Neural cell (in vitro differentiated cells): Measurements from ENCODE around the gene FOXI1. TPM values are rescaled to one million over a fixed set of nuclear protein-coding genes. Genes with fewer than 3 reads are reported as not detected.

ENCODE experiments used
- H2AFZ ChIP-seq: fragments of 200-600, 300-800 bp; sonication (generic), shearing (Covaris generic); 2 replicates; pipeline ENCODE4 v1.6.0; 2014; ENCODE audit warnings: low read depth, mild to moderate bottlenecking, antibody characterized with exemption, low read length, moderate library complexity
- H3F3A ChIP-seq: fragments of 200-600 bp; shearing (Covaris generic); 2 replicates; pipeline ENCODE4 v1.6.1; 2016; ENCODE audit warnings: mild to moderate bottlenecking, moderate library complexity, mixed read lengths, antibody characterized with exemption, low read length; ENCODE audit not compliant: insufficient read depth, poor library complexity, severe bottlenecking
- H3K27ac ChIP-seq: fragments of 200-600, 300-800 bp; sonication (generic), shearing (Covaris generic); 2 replicates; pipeline ENCODE4 v1.5.1; 2014; ENCODE audit warnings: mild to moderate bottlenecking, low read length, moderate library complexity
- H3K27me3 ChIP-seq: fragments of 300-800, 200-600 bp; sonication (generic), shearing (Covaris generic); 2 replicates; pipeline ENCODE4 v1.6.0; 2014; ENCODE audit warnings: mild to moderate bottlenecking, low read depth, low read length, moderate library complexity; ENCODE audit not compliant: insufficient read depth
- H3K36me3 ChIP-seq: fragments of 300-800, 200-600 bp; sonication (generic), shearing (Covaris generic); 2 replicates; pipeline ENCODE4 v1.5.1; 2014; ENCODE audit warnings: mild to moderate bottlenecking, antibody characterized with exemption, low read length, moderate library complexity; ENCODE audit not compliant: insufficient read depth
- H3K4me2 ChIP-seq: fragments of 300-800, 200-600 bp; sonication (generic), shearing (Covaris generic); 2 replicates; pipeline ENCODE4 v1.6.0; 2014; ENCODE audit warnings: mild to moderate bottlenecking, low read length
- H3K4me3 ChIP-seq: fragments of 300-800, 200-600 bp; sonication (generic), shearing (Covaris generic); 2 replicates; pipeline ENCODE4 v1.5.1; 2014; ENCODE audit warnings: mild to moderate bottlenecking, low read length, moderate library complexity
- H3K79me2 ChIP-seq: fragments of 200-600 bp; shearing (Covaris generic); replicated peaks from 2 replicates; pipeline ENCODE4 v1.6.0; 2014; ENCODE audit warnings: mild to moderate bottlenecking, low read length, moderate library complexity; ENCODE audit not compliant: insufficient read depth
- H3K9ac ChIP-seq: fragments of 300-800, 200-600 bp; sonication (generic), shearing (Covaris generic); 2 replicates; pipeline ENCODE4 v1.6.1; 2016; ENCODE audit warnings: mild to moderate bottlenecking, low read length, mixed read lengths
- H3K9me2 ChIP-seq: fragments of 200-600 bp; shearing (Covaris generic); 2 replicates; pipeline ENCODE4 v1.6.1; 2016; ENCODE audit warnings: mild to moderate bottlenecking, low read length, mixed read lengths; ENCODE audit not compliant: insufficient read depth
- H3K9me3 ChIP-seq: fragments of 200-600, 300-800 bp; sonication (generic), shearing (Covaris generic); 2 replicates; pipeline ENCODE4 v1.6.1; 2016; ENCODE audit warnings: mild to moderate bottlenecking, mixed run types, low read length, moderate library complexity, mixed read lengths
- H4K20me1 ChIP-seq: fragments of 200-600 bp; shearing (Covaris generic); 2 replicates; pipeline ENCODE4 v1.6.1; 2016; ENCODE audit warnings: mild to moderate bottlenecking, mixed run types; ENCODE audit not compliant: insufficient read depth
- CTCF ChIP-seq: fragments of 450-650 bp; IDR thresholded peaks from 2 replicates; pipeline ENCODE4 v1.5.1; 2014; ENCODE audit warnings: antibody characterized with exemption, mild to moderate bottlenecking, moderate library complexity; ENCODE audit not compliant: poor library complexity, severe bottlenecking
- EP300 ChIP-seq: fragments of 450-650 bp; conservative IDR thresholded peaks from 2 replicates; pipeline ENCODE4 v1.6.1; 2014; ENCODE audit warnings: antibody characterized with exemption, mild to moderate bottlenecking, moderate library complexity; ENCODE audit not compliant: poor library complexity, severe bottlenecking
- EZH2 ChIP-seq: fragments of 200-600, 300-800 bp; shearing (Covaris generic), sonication (generic); IDR thresholded peaks from 2 replicates; pipeline ENCODE4 v1.6.1; 2014; ENCODE audit warnings: antibody characterized with exemption, low read length, borderline replicate concordance, mild to moderate bottlenecking; ENCODE audit not compliant: insufficient read depth, poor library complexity, severe bottlenecking
- MXI1 ChIP-seq: fragments of 450-650 bp; conservative IDR thresholded peaks from 2 replicates; pipeline ENCODE4 v1.6.1; 2014; ENCODE audit warnings: antibody characterized with exemption, mild to moderate bottlenecking; ENCODE audit not compliant: poor library complexity, severe bottlenecking
- POLR2AphosphoS5 ChIP-seq: IDR thresholded peaks from 2 replicates; pipeline ENCODE4 v1.6.1; 2012
- RAD21 ChIP-seq: fragments of 450-650 bp; conservative IDR thresholded peaks from 2 replicates; pipeline ENCODE4 v1.6.1; 2014; ENCODE audit warnings: antibody characterized with exemption, mild to moderate bottlenecking, moderate library complexity
- REST ChIP-seq: IDR thresholded peaks from 2 replicates; pipeline ENCODE4 v1.6.1; 2012; ENCODE audit warnings: borderline replicate concordance
- SMC3 ChIP-seq: fragments of 450-650 bp; conservative IDR thresholded peaks from 2 replicates; pipeline ENCODE4 v1.6.1; 2014; ENCODE audit warnings: antibody characterized with exemption, mild to moderate bottlenecking, moderate library complexity; ENCODE audit not compliant: poor library complexity
- TAF1 ChIP-seq: IDR thresholded peaks from 2 replicates; pipeline ENCODE4 v1.6.1; 2012; ENCODE audit warnings: low read depth
- polyA plus RNA-seq: library from polyadenylated mRNA; depleted of rRNA; stranded (reverse); fragments of >200 nt; gene quantifications from 2 replicates; pipeline ENCODE4 v1.2.3, GENCODE V29; 2014

FOXI1 gene
- polyA plus RNA-seq, 1 donor from 2014 or later: not detected

- no peak overlapping the region for H3K4me3 ChIP-seq
- H3K9me3 ChIP-seq: no peaks in the 10 kb centered on the region
- no peak overlapping the region for H2AFZ ChIP-seq
- no peaks in the 10 kb centered on the region for H3K79me2 ChIP-seq
- H3F3A ChIP-seq: no peaks in the 10 kb centered on the region
- TF ChIP-seq POLR2AphosphoS5: no peak
- no peak overlapping the region for H3K4me2 ChIP-seq
- no peaks in the 10 kb centered on the region for H4K20me1 ChIP-seq
- no peaks in the 10 kb centered on the region for H3K36me3 ChIP-seq
- H3K9me2 ChIP-seq: no peaks in the 10 kb centered on the region
- H3K27ac ChIP-seq: no peak overlapping the region
- no peak overlapping the region for H3K9ac ChIP-seq
- H3K27me3 ChIP-seq: no peaks in the 10 kb centered on the region
Measured at GRCh38 chr5:170143091-170143490, 37.4 kb downstream of the FOXI1 start.

- TF ChIP-seq POLR2AphosphoS5: no peak
- TF ChIP-seq CTCF: no peak
- TF ChIP-seq RAD21: no peak
- no peak for TF ChIP-seq SMC3
- TF ChIP-seq EP300: no peak
- no peak for TF ChIP-seq EZH2
- no peak for TF ChIP-seq TAF1
- TF ChIP-seq MXI1: no peak
- no peak for TF ChIP-seq REST
- Histone ChIP-seq H3K9me3 (no peaks in the 10 kb centered on the region), H3K4me3 (no peak overlapping the region), H3K4me2 (no peak overlapping the region), H3K27me3 (no peaks in the 10 kb centered on the region), H3K36me3 (no peaks in the 10 kb centered on the region), H2AFZ (no peak overlapping the region), H3K9ac (no peak overlapping the region), H3F3A (no peaks in the 10 kb centered on the region), H4K20me1 (no peaks in the 10 kb centered on the region), H3K79me2 (no peaks in the 10 kb centered on the region), H3K27ac (no peak overlapping the region), H3K9me2 (no peaks in the 10 kb centered on the region)
Measured at GRCh38 chr5:170143710-170144109, 38.0 kb downstream of the FOXI1 start.
